Neural cell (in vitro differentiated cells): ENCODE data around the gene ZFP36.

Experiments
- EP300 ChIP-seq: fragments of 450-650 bp; conservative IDR thresholded peaks from 2 replicates; pipeline ENCODE4 v1.6.1; 2014; ENCODE audit warnings: antibody characterized with exemption, mild to moderate bottlenecking, moderate library complexity; ENCODE audit not compliant: poor library complexity, severe bottlenecking
- EZH2 ChIP-seq: fragments of 200-600, 300-800 bp; shearing (Covaris generic), sonication (generic); IDR thresholded peaks from 2 replicates; pipeline ENCODE4 v1.6.1; 2014; ENCODE audit warnings: antibody characterized with exemption, low read length, borderline replicate concordance, mild to moderate bottlenecking; ENCODE audit not compliant: insufficient read depth, poor library complexity, severe bottlenecking
- MXI1 ChIP-seq: fragments of 450-650 bp; conservative IDR thresholded peaks from 2 replicates; pipeline ENCODE4 v1.6.1; 2014; ENCODE audit warnings: antibody characterized with exemption, mild to moderate bottlenecking; ENCODE audit not compliant: poor library complexity, severe bottlenecking
- POLR2AphosphoS5 ChIP-seq: IDR thresholded peaks from 2 replicates; pipeline ENCODE4 v1.6.1; 2012
- TF ChIP-seq, protein P1 (sequence below): fragments of 450-650 bp; IDR thresholded peaks from 2 replicates; pipeline ENCODE4 v1.5.1; 2014; ENCODE audit warnings: antibody characterized with exemption, mild to moderate bottlenecking, moderate library complexity; ENCODE audit not compliant: poor library complexity, severe bottlenecking

DNA sequence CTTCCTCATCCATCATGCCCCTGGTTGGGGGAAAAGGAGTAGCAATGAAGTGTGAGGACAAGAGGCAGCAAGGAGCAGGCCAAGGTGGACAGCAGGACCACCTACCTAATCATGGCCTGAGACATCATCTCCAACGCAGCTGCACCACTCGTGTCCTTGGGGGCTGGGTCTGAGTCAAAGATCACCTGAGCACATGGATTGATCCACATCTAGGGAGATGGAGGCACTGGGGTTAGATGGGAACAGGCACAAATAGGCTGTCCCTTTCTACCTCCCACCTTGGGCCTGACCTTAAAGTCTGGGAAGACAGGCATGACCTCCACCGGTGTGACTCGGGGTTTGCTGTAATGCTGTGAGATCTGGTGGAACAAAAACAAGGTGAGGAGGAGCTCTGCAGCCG is 18.0 kb upstream of the ZFP36 start:
- TF ChIP-seq, protein P1, sequence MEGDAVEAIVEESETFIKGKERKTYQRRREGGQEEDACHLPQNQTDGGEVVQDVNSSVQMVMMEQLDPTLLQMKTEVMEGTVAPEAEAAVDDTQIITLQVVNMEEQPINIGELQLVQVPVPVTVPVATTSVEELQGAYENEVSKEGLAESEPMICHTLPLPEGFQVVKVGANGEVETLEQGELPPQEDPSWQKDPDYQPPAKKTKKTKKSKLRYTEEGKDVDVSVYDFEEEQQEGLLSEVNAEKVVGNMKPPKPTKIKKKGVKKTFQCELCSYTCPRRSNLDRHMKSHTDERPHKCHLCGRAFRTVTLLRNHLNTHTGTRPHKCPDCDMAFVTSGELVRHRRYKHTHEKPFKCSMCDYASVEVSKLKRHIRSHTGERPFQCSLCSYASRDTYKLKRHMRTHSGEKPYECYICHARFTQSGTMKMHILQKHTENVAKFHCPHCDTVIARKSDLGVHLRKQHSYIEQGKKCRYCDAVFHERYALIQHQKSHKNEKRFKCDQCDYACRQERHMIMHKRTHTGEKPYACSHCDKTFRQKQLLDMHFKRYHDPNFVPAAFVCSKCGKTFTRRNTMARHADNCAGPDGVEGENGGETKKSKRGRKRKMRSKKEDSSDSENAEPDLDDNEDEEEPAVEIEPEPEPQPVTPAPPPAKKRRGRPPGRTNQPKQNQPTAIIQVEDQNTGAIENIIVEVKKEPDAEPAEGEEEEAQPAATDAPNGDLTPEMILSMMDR = no peak
- TF ChIP-seq EP300 (no peak), POLR2AphosphoS5 (no peak), MXI1 (no peak), EZH2 (no peak)
